ENCODE results near the gene MRPL11. TPM values are rescaled to one million over a fixed set of nuclear protein-coding genes. Genes with fewer than 3 reads are reported as not detected.

MRPL11 gene
- total RNA-seq = 40.4 and 41.0 TPM in 2 replicates

GRCh38 chr11:66438504-66439466 lies at the start of gene MRPL11:
TSS of gene MRPL11 (minus strand) at chr11:66438848. CDS start at chr11:66438754, 94 bp downstream.

GRCh38 chr11:66480117-66480938 lies 41.7 kb upstream of the MRPL11 start, which contains the start of gene DPP3:
TSS of gene DPP3 (plus strand) at chr11:66480434. CDS start at chr11:66482201, 1,767 bp downstream.

GRCh38 chr11:66466225-66467033 lies 27.8 kb upstream of the MRPL11 start, which contains the start of gene PELI3:
TSS of gene PELI3 (plus strand) at chr11:66466905. CDS start at chr11:66468129, 1,224 bp downstream.

GRCh38 chr11:66420671-66421476 lies 17.8 kb downstream of the MRPL11 start, which contains the start of gene NPAS4:
TSS of gene NPAS4 (plus strand) at chr11:66421035. CDS start at chr11:66421180, 145 bp downstream.

Other genes with a start within 250 kb of the MRPL11 start
- gene KLC2, start 181.1 kb downstream of the MRPL11 start, total RNA-seq = 12.7 and 18.8 TPM in 2 replicates
- gene RAB1B, start 170.2 kb downstream of the MRPL11 start, total RNA-seq = 47.9 and 58.0 TPM in 2 replicates
- gene CNIH2, start 160.7 kb downstream of the MRPL11 start, total RNA-seq = 0.28 TPM in 1 of 2 replicates, not detected in the other
- gene YIF1A, start 149.7 kb downstream of the MRPL11 start, total RNA-seq = 237 and 239 TPM in 2 replicates
- under 0.01 and 0.18 TPM in 2 replicates for gene TMEM151A, start 147.0 kb downstream of the MRPL11 start, total RNA-seq
- 60.8 and 63.9 TPM in 2 replicates for gene CD248, start 121.8 kb downstream of the MRPL11 start, total RNA-seq
- gene RIN1, start 102.4 kb downstream of the MRPL11 start, total RNA-seq = 9.7 and 16.2 TPM in 2 replicates
- gene BRMS1, start 93.7 kb downstream of the MRPL11 start, total RNA-seq = 49.1 and 54.2 TPM in 2 replicates
- 28.2 and 43.2 TPM in 2 replicates for gene B4GAT1, start 91.2 kb downstream of the MRPL11 start, total RNA-seq
- 0.09 and 0.14 TPM in 2 replicates for gene SLC29A2, start 67.1 kb downstream of the MRPL11 start, total RNA-seq
- not detected in 2 replicates for gene NPAS4, start 17.8 kb downstream of the MRPL11 start, total RNA-seq
- gene PELI3, start 28.1 kb upstream of the MRPL11 start, total RNA-seq = 16.1 and 22.7 TPM in 2 replicates
- 37.3 and 48.8 TPM in 2 replicates for gene DPP3, start 41.6 kb upstream of the MRPL11 start, total RNA-seq
- 19.1 and 27.7 TPM in 2 replicates for gene BBS1, start 71.8 kb upstream of the MRPL11 start, total RNA-seq
- gene ZDHHC24, start 107.2 kb upstream of the MRPL11 start, total RNA-seq = 11.0 and 13.0 TPM in 2 replicates
- 0.14 and 0.18 TPM in 2 replicates for gene ACTN3, start 108.1 kb upstream of the MRPL11 start, total RNA-seq
- gene CTSF, start 129.8 kb upstream of the MRPL11 start, total RNA-seq = 15.9 and 21.3 TPM in 2 replicates
- 0.14 and 0.28 TPM in 2 replicates for gene CCDC87, start 154.2 kb upstream of the MRPL11 start, total RNA-seq
- 51.1 and 60.2 TPM in 2 replicates for gene CCS, start 154.3 kb upstream of the MRPL11 start, total RNA-seq
- gene RBM14, start 177.8 kb upstream of the MRPL11 start, total RNA-seq = 16.2 and 20.1 TPM in 2 replicates
- 100 and 119 TPM in 2 replicates for gene RBM4, start 199.9 kb upstream of the MRPL11 start, total RNA-seq
- 22.6 and 28.7 TPM in 2 replicates for gene RBM4B, start 239.0 kb upstream of the MRPL11 start, total RNA-seq

Measured in smooth muscle cell of bladder (primary cell).